Measurements from ENCODE around the gene PLA2G2F. TPM values are rescaled to one million over a fixed set of nuclear protein-coding genes. Genes with fewer than 3 reads are reported as not detected.

The PLA2G2F gene
- total and polyA plus RNA-seq, 9 of the 15 experiments (the other 6 are each of a cell fraction or from before 2014, with no cell fraction given) = not detected

DNA sequence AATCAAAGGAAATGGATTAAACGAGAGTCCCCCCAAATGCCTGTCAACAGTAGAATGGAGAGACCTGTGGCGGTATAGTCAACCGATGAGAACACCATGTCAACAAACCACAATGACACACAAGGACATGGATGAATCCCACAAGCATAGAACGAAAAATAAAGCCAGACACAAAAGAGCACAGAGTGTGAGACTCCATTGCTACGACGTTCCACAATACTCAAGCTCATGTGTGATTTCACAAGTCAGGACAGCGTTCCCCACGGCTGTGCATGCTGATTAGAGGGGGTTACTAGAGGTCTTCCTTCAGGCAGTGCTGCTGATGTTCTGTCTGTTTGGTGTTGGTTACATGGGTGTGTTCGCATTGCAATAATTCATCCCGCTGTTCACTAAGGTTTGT is 14.0 kb upstream of the PLA2G2F start:
- BruUV-seq (replicated peaks) = no TSS peak
- no peaks in the 10 kb centered on the region for H4K20me1 ChIP-seq (replicated peaks; ENCODE audit: control insufficient read depth, insufficient read depth, low read length)
- H3K4me1 ChIP-seq (replicated peaks in 1 of 2; ENCODE audit: control insufficient read depth in 2 of 2, insufficient read depth in 2 of 2, low read length in 2 of 2) = peaks cover 10 to 12% of the 10 kb centered on the region in 2 experiments; a peak in 4 of 5 replicates
- no peak overlapping the region for H3K27ac ChIP-seq (ENCODE audit: extremely low read depth, low read depth, low read length)
- intact Hi-C loops (cut with micrococcal nuclease) (no loop called here), in situ Hi-C loops (cut with MboI) (no loop called here)
- H3K36me3 ChIP-seq (ENCODE audit: control insufficient read depth, insufficient read depth, low read length) = no peaks in the 10 kb centered on the region
- H3K79me2 ChIP-seq (ENCODE audit: control insufficient read depth, insufficient read depth, low read length) = no peaks in the 10 kb centered on the region
- H3K27me3 ChIP-seq (ENCODE audit: control insufficient read depth in 2 of 2, insufficient read depth in 2 of 2, low read length in 2 of 2) = peaks cover 18 to 33% of the 10 kb centered on the region in 2 experiments; a peak in 3 of 5 replicates
- H3K9ac ChIP-seq (ENCODE audit: insufficient read depth in 1 of 2, low read depth in 2 of 2, low read length in 2 of 2) = no peak overlapping the region
- no peaks in the 10 kb centered on the region for H3K9me3 ChIP-seq (replicated peaks; ENCODE audit: control insufficient read depth, insufficient read depth, low read depth, low read length)
- ChIA-PET CTCF (ENCODE audit: low intra/inter-chr PET ratio) (no interaction called here), POLR2A (no interaction called here)
- 3% methylated on average over 10 of the region's 10 CpGs for WGBS (ENCODE audit: insufficient coverage, low coverage, missing lambda C conversion rate)
- H2AFZ ChIP-seq (ENCODE audit: low read depth, low read length) = no peak overlapping the region
- ATAC-seq = peak; percentile 65
- H3K9me1 ChIP-seq (ENCODE audit: control insufficient read depth, insufficient read depth, low read length) = no peaks in the 10 kb centered on the region
- H3K4me2 ChIP-seq (ENCODE audit: insufficient read depth, low read length) = no peak overlapping the region
- H3K4me3 ChIP-seq = no peak overlapping the region
- peak in 1 of 4 experiments; percentile 14 for DNase-seq (ENCODE audit: extremely low read depth in 1 of 4, low spot score in 3 of 4)
- FAIRE-seq = peak; percentile 11
- TF ChIP-seq ASH1L (IDR thresholded peaks at IDR 0.05; ENCODE audit: borderline replicate concordance, low read depth, partially characterized antibody) (no peak), TGIF2 (CRISPR knock-in tag; IDR thresholded peaks at IDR 0.05) (no peak), TCF3 (CRISPR knock-in tag; IDR thresholded peaks at IDR 0.05) (peak; percentile 43), TCFL5 (CRISPR knock-in tag; conservative IDR thresholded peaks at IDR 0.05) (no peak), THRAP3 (IDR thresholded peaks at IDR 0.05; ENCODE audit: borderline replicate concordance) (no peak), ZFPM2 (CRISPR knock-in tag; IDR thresholded peaks at IDR 0.05) (no peak), GABPB2 (CRISPR knock-in tag; conservative IDR thresholded peaks at IDR 0.05) (no peak), SIN3B (IDR thresholded peaks at IDR 0.05; ENCODE audit: low read depth) (no peak), HDAC3 (IDR thresholded peaks at IDR 0.05; ENCODE audit: borderline replicate concordance, partially characterized antibody) (no peak), ZNF785 (CRISPR knock-in tag; IDR thresholded peaks at IDR 0.05) (no peak), CBFA2T3 (IDR thresholded peaks at IDR 0.05) (peak; percentile 45), KHSRP (IDR thresholded peaks at IDR 0.05) (no peak), STAG1 (CRISPR knock-in tag; IDR thresholded peaks at IDR 0.05; ENCODE audit: borderline replicate concordance) (no peak)
- TF ChIP-seq, protein P1, sequence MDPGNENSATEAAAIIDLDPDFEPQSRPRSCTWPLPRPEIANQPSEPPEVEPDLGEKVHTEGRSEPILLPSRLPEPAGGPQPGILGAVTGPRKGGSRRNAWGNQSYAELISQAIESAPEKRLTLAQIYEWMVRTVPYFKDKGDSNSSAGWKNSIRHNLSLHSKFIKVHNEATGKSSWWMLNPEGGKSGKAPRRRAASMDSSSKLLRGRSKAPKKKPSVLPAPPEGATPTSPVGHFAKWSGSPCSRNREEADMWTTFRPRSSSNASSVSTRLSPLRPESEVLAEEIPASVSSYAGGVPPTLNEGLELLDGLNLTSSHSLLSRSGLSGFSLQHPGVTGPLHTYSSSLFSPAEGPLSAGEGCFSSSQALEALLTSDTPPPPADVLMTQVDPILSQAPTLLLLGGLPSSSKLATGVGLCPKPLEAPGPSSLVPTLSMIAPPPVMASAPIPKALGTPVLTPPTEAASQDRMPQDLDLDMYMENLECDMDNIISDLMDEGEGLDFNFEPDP (CRISPR knock-in tag; IDR thresholded peaks at IDR 0.05) = no peak
- TF ChIP-seq, protein P2, sequence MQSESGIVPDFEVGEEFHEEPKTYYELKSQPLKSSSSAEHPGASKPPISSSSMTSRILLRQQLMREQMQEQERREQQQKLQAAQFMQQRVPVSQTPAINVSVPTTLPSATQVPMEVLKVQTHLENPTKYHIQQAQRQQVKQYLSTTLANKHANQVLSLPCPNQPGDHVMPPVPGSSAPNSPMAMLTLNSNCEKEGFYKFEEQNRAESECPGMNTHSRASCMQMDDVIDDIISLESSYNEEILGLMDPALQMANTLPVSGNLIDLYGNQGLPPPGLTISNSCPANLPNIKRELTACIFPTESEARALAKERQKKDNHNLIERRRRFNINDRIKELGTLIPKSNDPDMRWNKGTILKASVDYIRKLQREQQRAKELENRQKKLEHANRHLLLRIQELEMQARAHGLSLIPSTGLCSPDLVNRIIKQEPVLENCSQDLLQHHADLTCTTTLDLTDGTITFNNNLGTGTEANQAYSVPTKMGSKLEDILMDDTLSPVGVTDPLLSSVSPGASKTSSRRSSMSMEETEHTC (IDR thresholded peaks at IDR 0.05) = no peak
- TF ChIP-seq, protein P3, sequence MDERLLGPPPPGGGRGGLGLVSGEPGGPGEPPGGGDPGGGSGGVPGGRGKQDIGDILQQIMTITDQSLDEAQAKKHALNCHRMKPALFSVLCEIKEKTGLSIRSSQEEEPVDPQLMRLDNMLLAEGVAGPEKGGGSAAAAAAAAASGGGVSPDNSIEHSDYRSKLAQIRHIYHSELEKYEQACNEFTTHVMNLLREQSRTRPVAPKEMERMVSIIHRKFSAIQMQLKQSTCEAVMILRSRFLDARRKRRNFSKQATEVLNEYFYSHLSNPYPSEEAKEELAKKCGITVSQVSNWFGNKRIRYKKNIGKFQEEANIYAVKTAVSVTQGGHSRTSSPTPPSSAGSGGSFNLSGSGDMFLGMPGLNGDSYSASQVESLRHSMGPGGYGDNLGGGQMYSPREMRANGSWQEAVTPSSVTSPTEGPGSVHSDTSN (CRISPR knock-in tag; IDR thresholded peaks at IDR 0.05; ENCODE audit: low read depth) = no peak
- TF ChIP-seq, protein P3 (tag; conservative IDR thresholded peaks at IDR 0.05; ENCODE audit: low read depth) = 0 out of 2 replicates have a peak, but pooled peaks have one; percentile 15

Measured in K562 (cell line).